Sigmoid colon (tissue), 4 donors: ENCODE data around the gene CFAP20DC.

Experiments used
- CTCF ChIP-seq, 4 experiments: fragments of 450-650 bp in 3 of 4; fragments of 200-600 bp in 1 of 4; IDR thresholded peaks; one replicate each; pipeline ENCODE4 v1.5.1; 2016 to 2019; ENCODE audit warnings: antibody characterized with exemption in 4 of 4, mild to moderate bottlenecking in 3 of 4, moderate library complexity in 2 of 4
- POLR2A ChIP-seq, 2 donors: fragments of 450-650 bp; IDR thresholded peaks; one replicate each; pipeline ENCODE4 v1.6.1; 2016; ENCODE audit warnings: antibody characterized with exemption in 2 of 2, mild to moderate bottlenecking in 2 of 2, moderate library complexity in 2 of 2
- POLR2AphosphoS5 ChIP-seq, 4 donors: sonication (generic); formaldehyde crosslinking; IDR thresholded peaks; one replicate each; pipeline ENCODE4 v1.6.1; 2017; ENCODE audit warnings: antibody characterized with exemption in 4 of 4

DNA sequence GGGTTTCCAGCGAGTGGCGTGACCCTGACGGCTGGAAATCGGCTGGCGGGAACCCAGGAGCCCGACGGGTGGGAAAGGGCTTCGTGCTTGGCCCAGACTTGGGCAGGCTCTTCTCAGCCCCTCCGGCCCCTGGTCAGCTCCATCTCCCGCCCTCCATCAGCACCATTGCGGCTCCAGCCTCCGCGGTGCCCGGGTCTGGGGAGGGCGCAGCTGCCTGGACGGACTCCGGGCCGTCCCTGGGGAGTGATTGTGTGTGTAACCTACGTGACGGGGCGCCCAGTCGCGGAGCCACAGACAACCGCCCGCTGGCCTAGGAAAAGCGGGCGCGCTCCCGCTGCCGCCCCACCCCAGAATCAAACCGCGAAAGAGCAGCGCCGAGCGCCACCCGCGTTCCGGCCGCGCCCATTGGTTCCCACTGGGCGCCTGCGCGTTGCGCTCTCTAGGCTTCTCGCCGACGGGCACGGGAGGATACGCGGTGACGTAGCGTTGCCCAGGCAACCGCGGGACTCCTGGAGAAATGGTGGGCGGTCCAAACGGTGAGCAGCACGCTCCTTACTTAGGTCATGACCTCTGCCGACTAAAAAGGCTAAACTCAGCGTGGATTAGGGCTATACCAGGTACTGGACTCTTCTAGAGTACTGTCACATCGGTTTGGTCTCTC, at the start of gene CFAP20DC:
- TF ChIP-seq POLR2AphosphoS5 (IDR thresholded peaks at IDR 0.05) (peak; percentile 56 to 79 (median 64)), CTCF (IDR thresholded peaks at IDR 0.05) (no peak), POLR2A (IDR thresholded peaks at IDR 0.05) (peak in 1 of 2 donors; percentile 47)
